GM10248 (cell line): ENCODE results near the gene SRC.

Source experiments
- CTCF ChIA-PET: fragments of 300-600 bp; sonication (Branson Sonifier 250); formaldehyde crosslinking; extraction: SDS; loops from one replicate; lab custom pipeline; 2021; ENCODE audit warnings: antibody characterized with exemption; lab: Yijun Ruan, JAX
- POLR2A ChIA-PET: fragments of 350-650 bp; sonication (Branson Sonifier 250); formaldehyde crosslinking; extraction: SDS; loops from one replicate; lab custom pipeline; 2020; ENCODE audit warnings: antibody characterized with exemption; lab: Yijun Ruan, JAX
- DNase-seq: peaks from one replicate; pipeline ENCODE4 v3.0.0; 2012; ENCODE audit errors: extremely low spot score
- CTCF ChIP-seq: IDR thresholded peaks from 2 replicates; pipeline ENCODE4 v1.5.1; 2012; ENCODE audit warnings: mild to moderate bottlenecking, low read depth; ENCODE audit errors: extremely low read depth, missing control alignments, control extremely low read depth

SRC gene

GRCh38 chr20:37390891-37391525, 45.1 kb downstream of the SRC start:
- ChIA-PET POLR2A (no interaction called here), CTCF (interaction anchor here (1.1 to 1.8 kb wide), 3 partner anchors 9 to 144 kb away, joined by 3 to 5 read pairs (median 4); no protein-coding TSS in a partner anchor)
- TF ChIP-seq CTCF, result no peak
- no peak for DNase-seq

- POLR2A ChIA-PET, result no interaction called here
- CTCF ChIA-PET, result interaction anchor here (0.7 kb wide), 1 partner anchor 15 kb away, joined by 3 read pairs; no protein-coding TSS in a partner anchor
- TF ChIP-seq CTCF, result peak; percentile 52
- no peak for DNase-seq
These were observed 46.7 kb downstream of the SRC start for GRCh38 chr20:37392441-37393195.

- ChIA-PET POLR2A (no interaction called here), CTCF (interaction anchor here (0.7 kb wide), 1 partner anchor 16 kb away, joined by 3 read pairs; no protein-coding TSS in a partner anchor)
- no peak for TF ChIP-seq CTCF
These were observed 47.4 kb downstream of the SRC start for GRCh38 chr20:37393196-37393862.

GRCh38 chr20:37393863-37394542, 48.1 kb downstream of the SRC start:
- CTCF ChIA-PET, result interaction anchor here (0.8 kb wide), 1 partner anchor 123 kb away, joined by 3 read pairs; no protein-coding TSS in a partner anchor
- POLR2A ChIA-PET, result no interaction called here
- no peak for TF ChIP-seq CTCF
- no peak for DNase-seq

More at GRCh38 chr20:37393196-37393862, 47.4 kb downstream of the SRC start:
- DNase-seq, result no peak

- ChIA-PET POLR2A (no interaction called here), CTCF (interaction anchor here (0.8 kb wide), 1 partner anchor 124 kb away, joined by 3 read pairs; no protein-coding TSS in a partner anchor)
- no peak for TF ChIP-seq CTCF
- DNase-seq, result no peak
These were observed 48.8 kb downstream of the SRC start for GRCh38 chr20:37394543-37395409.
